Activated T-helper 1 cell treated with anti-CD3 and anti-CD28 coated beads, Interleukin-2, amount 50 U/mL, for 16 hours (primary cell): ENCODE data around the gene FAM209B.
"Not testable (repeated sequence)": the region's sequence is repeated elsewhere in the genome, so short reads cannot be mapped to it uniquely, and the experiment has no call there.

Experiments
- DNase-seq, 2 donors: peaks; one replicate each; pipeline ENCODE4 v3.0.0-alpha.2; 2020; ENCODE audit warnings: low read depth in 1 of 2, low spot score in 1 of 2

Gene FAM209B

DNA sequence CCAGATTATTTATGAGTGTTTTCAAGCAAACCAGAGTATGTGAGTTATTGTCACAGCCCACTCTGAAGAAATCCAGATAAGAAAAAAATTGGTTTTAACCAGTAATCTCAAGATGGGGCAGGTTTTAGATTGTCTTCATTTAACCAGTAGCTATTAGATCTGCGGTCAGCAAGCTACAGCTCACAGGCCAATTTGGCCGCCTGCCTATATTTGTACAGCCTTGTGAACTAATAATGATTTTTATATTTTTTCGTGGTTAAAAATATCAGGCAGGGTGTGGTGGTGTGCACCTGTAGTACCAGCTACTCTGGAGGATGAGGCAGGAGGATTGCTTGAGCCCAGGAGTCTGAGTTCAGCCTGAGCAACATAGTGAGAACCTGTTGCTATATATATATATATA is 5.0 kb downstream of the FAM209B start:
- no peak for DNase-seq

DNA sequence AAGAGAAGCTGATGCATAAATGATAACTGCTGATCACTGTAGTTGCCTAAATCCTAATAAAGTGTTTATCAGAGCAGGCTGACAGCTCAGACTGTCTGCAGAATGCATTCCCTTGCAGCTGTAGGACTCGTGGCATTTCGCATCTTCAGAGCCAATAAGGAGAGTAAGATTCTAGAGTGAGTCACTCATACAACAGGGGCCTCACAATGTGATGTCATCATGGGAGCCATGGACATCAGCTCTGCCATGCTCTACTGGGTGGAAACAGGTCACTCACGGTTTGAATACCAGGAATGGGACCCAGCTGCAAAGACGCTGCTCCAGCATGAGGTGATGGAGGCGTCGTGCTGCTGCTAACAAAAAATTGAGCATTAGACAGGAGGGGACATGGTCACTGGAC is 7.4 kb downstream of the FAM209B start:
- no peak for DNase-seq

DNA sequence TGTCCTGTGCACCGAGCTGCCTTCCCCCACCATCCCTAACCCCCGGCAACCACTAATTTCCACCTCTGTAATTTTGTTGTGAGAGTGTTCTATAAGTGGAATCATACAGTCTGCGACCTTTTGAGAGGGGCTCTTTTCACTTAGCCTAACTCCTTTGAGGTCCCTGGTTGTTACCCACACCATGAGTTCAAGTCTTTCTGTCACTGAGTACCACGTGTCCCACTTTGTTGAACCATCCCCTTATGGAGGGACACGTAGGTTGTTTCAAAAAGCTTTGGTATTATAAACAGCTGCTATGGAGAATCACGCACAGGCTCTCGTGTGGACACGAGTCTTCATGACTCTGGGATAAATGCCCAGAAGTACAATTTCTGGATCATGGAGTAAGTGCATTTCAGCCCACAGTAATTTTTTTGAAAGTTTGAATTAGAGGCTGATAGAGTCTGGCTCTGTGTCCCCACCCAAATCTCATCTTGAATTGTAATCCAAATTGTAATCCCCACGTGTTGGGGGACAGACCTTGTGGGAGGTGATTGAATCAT is 9.5 kb downstream of the FAM209B start:
- DNase-seq = no peak

DNA sequence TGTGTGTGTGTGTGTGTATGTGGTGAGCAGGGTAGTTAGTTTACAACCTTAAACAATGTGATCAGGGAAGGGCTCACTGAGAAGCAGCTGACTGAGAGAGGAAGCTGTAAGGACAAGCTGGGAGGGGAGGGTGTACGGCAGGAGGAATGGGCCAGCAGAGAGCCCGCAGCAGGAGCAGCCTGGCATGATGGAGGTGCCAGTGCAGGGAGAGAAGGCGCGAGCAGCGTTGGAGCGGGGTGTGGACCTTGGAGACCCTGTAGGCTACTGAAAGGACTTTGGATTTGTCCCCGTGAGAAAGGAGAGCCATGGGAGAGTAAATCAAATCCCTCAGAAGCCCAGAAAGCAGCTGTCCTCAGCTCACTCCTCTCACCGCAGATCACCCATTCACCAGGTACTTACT is 18.5 kb downstream of the FAM209B start:
- no peak for DNase-seq

DNA sequence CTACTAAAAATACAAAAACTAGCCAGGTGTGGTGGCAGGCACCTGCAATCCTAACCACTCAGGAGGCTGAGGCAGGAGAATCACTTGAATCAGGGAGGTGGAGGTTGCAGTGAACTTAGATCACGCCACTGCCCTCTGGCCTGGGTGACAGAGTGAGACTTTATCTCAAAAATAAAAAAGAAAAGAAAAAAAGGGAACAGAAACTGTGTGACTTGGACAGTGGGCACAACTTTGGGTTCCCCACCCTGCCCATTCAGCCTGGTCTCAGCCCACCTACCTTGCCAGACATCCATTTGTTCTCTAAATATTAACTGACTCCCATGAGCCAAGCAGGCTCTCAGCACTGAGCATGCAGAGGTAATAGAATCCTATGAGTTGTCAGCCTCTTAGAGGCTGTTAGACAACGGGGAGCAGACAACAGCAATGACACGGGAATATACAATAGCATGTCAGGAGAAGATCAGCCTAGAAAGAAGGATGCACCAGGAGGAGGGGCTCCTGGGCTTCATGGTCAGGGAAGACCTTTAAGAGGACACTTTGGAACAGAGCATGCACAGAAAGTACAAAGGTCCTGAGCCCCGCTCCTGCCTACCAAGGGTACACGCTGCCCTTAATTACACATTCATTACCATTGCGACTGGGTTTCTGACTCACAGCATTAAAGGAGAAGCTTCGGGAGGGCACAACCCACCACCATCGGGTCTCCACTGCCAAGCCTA is 20.0 kb downstream of the FAM209B start:
- DNase-seq = no peak

DNA sequence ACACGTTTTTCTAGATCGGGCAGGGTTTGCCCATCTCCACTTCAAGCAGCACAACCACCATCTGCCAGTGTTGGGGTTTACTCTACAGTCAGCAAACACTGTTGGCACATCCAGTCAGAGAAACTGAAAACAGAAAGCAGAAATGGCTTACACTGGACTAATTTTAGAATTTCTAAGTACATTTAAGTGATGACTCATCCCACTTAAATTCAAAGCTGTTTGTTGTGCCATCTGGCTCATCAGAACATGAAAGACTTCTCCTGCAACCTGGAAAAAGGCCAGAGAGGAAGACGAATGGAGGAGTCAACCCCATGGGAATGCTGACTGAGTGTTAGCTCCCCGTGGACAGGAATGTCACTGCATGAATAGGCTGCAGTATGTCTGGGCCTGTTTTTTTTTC is 21.8 kb downstream of the FAM209B start:
- no peak for DNase-seq

DNA sequence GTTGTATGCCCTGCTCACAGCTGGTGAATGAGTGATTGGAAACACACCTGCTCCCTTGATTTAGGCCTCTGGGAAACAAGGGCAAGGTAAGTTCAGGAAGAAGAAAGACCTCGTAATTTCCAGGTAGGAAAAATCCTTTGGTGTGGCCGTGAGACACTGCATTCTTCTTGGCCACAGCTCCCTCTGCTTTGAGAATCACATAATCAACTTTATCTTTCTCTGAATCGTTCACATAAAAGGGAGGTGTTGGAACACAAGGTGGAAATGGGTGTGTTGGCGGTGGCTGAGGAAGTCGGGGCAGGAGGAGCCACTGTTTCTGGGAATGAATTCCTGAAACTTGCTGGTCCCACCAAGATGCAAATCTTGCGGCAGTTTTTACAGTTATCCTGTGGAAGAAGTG is 25.9 kb downstream of the FAM209B start:
- DNase-seq = no peak

DNA sequence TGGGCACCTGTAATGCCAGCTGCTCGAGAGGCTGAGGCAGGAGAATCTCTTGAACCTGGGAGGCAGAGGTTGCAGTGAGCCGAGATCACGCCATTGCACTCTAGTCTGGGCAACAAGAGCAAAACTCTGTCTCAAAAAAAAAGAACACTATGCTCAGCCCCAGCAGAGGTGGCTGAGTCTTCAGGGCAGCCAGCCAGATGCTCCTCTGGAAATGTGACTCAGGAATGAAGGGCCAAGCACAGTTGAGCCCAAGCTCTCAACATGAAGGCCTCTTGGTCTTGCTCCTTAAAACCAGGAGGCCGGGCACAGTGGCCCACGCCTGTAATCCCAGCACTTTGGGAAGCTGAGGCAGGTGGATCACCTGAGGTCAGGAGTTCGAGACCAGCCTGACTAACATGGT is 31.5 kb downstream of the FAM209B start:
- DNase-seq = not testable (repeated sequence)

DNA sequence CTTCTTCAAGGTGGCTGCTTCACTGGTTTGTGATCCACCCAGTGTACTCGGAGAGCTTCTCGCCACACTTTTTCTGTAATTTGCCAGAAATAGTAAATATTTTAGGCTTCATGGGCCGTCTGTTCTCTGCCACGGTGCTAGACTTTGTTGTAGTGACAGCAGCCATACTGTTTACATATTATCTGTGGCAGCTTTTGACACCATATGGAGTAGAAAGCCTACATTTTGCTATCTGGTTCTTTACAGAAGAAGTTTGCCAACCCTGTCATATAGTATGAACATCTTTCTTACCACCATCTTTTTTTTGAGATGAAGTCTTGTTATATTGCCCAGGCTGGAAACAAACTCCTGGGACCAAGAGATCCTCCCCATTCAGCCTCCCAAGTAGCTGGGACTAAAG is 32.5 kb downstream of the FAM209B start:
- DNase-seq = no peak

DNA sequence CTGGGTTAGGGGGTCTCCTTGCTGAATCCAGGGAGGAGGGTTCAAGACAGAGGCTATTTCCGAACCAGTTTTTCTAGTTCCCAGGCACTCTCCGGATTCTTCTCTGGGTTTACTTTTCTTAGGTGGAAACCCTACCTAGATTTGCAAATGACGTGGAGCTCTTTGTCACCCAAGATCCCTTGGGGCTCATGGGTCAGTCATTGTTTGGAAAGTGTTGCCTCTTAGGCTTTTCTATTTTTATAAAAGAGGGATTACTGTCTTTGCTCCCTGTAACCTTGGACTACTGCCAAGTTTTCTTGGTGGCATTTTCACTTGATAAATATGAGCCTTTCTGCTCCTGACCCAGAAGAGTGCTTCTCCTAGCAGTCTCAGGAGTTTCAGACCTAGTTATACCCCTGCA is 33.6 kb downstream of the FAM209B start:
- DNase-seq = no peak

DNA sequence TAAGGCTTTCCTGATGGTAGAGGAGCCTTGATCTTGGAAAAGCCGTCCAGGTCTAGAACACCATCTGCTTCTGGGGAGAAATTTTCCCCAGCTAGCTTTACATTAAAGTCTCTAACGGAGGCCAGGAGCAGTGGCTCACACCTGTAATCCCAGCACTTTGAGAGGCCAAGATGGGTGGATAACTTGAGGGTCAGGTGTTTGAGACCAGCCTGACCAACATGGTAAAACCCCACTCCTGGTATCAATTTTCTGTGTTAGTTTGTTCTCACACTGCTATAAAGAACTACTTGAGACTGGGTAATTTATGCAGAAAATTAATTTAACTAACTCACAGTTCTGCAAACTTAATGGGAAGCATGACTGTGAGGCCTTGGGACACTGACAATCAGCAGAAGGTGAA is 37.8 kb downstream of the FAM209B start:
- DNase-seq = no peak

DNA sequence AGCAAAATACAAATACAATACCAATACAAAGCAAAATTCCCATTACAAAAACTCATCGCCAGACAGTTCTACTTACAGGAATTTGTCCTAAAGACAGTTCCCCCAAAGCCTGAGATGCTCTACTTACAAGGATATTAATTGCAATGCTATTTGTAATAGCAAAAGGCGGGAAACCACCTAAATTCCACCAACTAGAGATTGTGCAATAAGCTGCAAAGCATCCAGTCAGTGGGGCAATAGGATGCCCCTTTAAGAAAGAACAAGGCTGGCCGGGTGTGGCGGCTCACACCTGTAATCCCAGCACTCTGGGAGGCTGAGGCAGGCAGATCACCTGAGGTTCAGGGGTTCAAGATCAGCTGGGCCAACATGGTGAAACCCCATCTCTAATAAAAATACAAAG is 39.1 kb downstream of the FAM209B start:
- no peak for DNase-seq

DNA sequence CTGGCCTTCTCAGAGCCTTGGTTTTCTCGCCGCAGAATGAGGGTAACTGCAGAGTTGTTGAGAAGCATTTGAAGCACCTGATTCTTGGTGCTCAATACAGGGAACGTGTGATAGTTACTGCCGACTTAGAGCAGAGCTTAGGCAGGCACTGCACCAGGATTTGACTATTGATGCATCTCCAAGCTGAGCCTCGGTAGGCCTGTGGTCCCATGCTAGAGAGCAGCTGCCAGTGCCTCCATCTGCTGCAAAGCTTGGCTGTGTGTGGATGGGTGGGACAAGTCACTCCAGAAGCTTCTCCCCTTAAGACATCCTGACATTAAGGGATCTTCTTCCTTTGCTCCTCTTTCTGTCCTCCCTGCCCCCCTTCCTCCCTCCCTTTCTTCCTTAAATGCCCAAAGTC is 40.9 kb downstream of the FAM209B start:
- no peak for DNase-seq

DNA sequence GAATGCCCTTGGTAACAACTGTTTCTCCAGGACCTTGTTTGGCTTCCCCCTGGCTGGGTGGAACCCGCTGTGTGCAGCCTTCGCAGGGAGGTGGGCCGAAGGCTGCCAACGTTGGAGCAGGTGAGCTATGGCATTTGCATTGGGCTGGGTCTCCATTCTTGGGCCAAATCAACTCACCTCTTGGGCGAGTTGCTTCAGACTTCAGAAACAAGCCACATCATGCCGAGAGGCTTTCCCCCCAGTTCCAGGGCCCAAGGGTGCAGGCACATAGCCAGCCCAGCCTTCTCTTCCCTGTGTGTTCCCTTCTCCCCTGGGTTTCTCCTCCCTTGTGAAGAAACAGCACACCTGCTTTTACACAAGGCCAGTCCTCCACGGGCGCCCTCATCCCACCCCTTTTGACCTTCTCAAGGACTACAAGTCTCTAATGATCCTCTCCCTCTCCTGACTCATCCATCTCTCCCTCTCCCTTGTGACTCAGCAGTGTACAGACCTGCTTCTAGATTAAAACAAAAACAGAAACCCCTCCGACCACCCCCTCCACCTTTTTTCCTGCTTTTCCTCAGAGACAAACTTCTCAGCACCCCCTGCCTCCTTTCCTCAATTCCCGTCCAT is 41.6 kb downstream of the FAM209B start:
- DNase-seq = no peak

DNA sequence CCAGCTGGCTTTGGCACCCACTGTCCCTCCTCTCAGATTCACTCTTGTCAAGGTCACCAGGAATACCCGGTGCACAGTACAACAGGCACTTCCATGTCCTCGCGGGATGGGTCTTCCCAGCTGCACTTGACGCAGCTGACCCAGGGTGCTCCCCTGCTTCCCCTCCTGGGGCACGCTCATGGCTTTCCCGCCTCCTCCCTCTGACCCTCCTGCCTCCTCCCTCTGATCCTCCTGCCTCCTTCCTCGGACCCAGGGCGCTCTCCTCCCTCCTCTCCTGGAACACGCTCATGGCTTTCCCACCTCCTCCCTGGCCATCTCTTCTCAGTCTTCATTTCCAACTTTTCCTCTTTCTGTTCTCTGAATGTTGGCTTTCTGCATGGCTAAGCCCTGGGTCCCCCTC is 42.1 kb downstream of the FAM209B start:
- DNase-seq = no peak

DNA sequence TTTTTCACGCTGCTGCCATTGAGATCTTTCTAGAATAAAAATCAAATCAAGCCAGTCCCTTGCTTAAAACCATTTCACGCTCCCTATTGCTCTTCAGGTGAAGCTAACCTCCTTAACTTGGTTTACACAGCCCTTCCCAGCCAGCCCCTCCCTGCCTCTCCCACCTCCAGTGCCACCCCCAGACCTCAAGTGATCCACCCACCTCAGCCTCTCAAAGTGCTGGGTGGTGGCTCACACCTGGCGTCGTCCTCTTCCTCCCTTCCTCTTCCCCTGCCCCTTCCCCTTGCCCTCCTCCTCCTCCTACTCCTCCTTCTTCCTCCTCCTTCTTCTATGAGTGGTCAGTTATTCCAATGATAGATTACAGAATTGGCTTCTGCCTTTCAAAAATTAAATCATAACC is 42.9 kb downstream of the FAM209B start:
- DNase-seq = no peak

DNA sequence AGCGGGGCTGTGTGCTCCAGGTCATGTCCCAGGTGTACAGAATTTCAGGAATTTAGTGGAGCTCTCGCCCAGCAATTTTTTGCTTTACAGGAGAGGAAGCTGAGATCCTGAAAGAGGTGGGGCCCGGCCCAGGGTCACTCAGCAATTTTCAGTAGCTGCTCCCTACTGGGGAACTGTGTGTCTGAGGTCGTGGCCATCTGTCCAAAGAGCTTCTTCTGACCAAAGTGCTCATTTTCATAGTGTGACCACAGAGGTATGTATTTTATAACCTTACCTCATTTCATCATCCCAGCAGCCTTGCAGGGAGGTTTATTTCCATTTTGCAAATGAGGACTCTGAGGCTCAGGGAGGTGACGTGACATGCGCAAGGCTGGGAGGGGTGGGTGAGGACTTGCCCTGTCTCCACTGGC is 46.3 kb downstream of the FAM209B start:
- DNase-seq = no peak

DNA sequence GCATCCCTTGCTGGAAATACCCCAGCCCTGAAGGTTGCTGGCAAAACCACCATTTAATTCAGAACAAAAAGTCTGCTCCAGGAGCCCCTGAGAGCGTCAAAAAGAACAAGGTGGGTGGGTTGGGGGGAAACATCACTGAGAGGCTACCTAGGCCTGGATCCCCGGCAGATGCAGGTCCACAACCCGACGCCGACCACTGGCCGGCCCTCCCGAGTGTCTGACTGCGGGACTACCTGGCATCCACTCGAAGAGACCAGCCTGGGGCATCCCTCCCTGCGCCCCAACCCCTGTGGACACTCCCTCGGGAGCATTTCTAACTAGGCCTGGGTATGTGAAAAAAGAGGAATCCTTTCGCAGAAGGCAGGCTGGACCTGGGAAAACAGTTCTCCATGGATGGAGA is 47.2 kb downstream of the FAM209B start:
- no peak for DNase-seq

DNA sequence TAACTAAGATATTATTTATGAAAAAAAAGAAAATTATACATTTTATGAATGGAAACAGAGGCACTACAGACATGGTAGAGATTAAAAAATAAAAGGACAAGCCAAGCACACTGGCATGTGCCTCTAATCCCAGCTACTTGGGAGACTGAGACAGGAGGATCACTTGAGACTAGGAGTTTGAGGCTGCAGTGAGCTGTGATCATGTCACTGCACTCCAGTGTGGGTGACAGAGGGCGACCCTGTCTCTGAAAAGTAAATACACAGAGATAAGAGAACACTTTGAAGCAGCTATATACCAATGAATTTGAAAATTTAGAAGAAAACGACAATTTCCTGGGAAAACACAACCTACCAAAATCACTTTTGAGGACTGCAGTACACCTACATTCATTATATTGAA is 48.7 kb downstream of the FAM209B start:
- DNase-seq = no peak

DNA sequence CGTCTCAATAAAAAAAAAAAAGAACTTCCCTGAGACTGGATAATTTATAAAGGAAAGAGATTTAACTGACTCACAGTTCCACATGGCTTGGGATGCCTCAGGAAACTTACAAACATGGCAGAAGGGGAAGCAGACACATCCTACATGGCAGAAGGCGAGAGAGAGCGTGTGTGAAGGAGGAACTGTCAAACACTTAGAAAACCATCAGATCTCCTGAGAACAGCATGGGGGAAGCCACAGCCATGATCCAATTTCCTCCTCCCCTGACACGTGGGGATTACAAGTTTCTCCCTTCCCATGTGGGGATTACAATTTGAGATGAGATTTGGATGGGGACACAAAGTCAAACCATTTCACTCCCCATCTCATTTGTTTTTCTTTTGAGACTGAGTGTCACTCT is 49.5 kb downstream of the FAM209B start:
- no peak for DNase-seq

DNA sequence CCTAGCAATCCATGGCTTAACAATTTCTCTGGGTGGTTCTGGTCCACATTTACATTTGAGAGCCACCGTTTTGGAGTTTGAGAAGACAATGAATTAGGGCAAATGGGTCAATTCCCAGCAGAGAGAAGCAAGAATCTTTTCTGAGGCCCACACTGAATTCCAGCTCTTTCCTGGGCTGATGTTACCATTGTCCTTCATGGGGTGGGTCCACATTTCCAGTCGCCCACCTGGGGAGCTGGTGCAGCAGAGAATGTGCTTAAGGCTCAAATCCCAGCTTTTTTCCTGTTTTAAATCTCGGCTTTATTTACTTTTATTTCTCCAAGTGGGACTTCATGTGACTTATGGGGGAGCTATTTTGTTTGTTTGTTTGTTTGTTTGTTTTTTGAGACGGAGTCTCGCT is 51.9 kb downstream of the FAM209B start:
- DNase-seq = no peak
